Ovary (tissue), 9 donors: Measurements from ENCODE around the gene EYA4. TPM values are rescaled to one million over a fixed set of nuclear protein-coding genes. Genes with fewer than 3 reads are reported as not detected.

Experiments
- DNase-seq, 5 donors: peaks; one replicate each; pipeline ENCODE4 v3.0.0-alpha.2; 2019 to 2020
- H3K27ac ChIP-seq, 2 donors: fragments of 200-600 bp; one replicate each; pipeline versions ENCODE4 v1.5.1 to v1.8.0; 2019 to 2022
- H3K27me3 ChIP-seq: fragments of 200-600 bp; one replicate; pipeline ENCODE4 v1.8.0; 2022
- H3K36me3 ChIP-seq: fragments of 200-600 bp; sonication (generic); one replicate; pipeline ENCODE4 v1.5.1; 2019
- H3K4me1 ChIP-seq: one replicate; pipeline ENCODE4 v1.8.1; 2013; ENCODE audit warnings: mild to moderate bottlenecking, moderate library complexity; ENCODE audit not compliant: insufficient read depth
- H3K4me3 ChIP-seq: fragments of 200-600 bp; sonication (generic); one replicate; pipeline ENCODE4 v1.5.1; 2017
- H3K9me3 ChIP-seq, 2 donors: fragments of 200-600 bp in 1 of 2; sonication (generic) in 1 of 2; one replicate each; pipeline versions ENCODE4 v1.5.1 to v1.8.1; 2013 to 2019; ENCODE audit warnings: mild to moderate bottlenecking in 1 of 2, moderate library complexity in 1 of 2
- EP300 ChIP-seq: sonication (generic); formaldehyde crosslinking; IDR thresholded peaks from one replicate; pipeline ENCODE4 v1.6.1; 2017; ENCODE audit warnings: antibody characterized with exemption
- POLR2A ChIP-seq: fragments of 450-650 bp; IDR thresholded peaks from one replicate; pipeline ENCODE4 v1.6.1; 2017; ENCODE audit warnings: antibody characterized with exemption, mild to moderate bottlenecking, moderate library complexity
- WGBS, 3 donors: extraction: QIAGEN DNeasy Blood & Tissue Kit in 1 of 3; methylation state at CpG; one replicate each; pipeline versions ENCODE4 v1.1.5 to v1.1.7; 2013 to 2017; 5-methylcytosine and 5-hydroxymethylcytosine counted together
- intact Hi-C, 4 donors: fragments of 100-400 bp; cut with DNase I; formaldehyde crosslinking; loops; one replicate each; pipeline versions ENCODE4 v1.11.0 to v1.15.1; 2022 to 2023
- polyA plus RNA-seq, 2 donors: library from polyadenylated mRNA; stranded (reverse); fragments of 200-250 nt in 1 of 2; fragments of 350-450 nt in 1 of 2; fragmentation: Illumina TruSeq in 1 of 2; extraction: RNeasy Lipid Tissue Mini Kit (QIAGEN cat#74804) in 1 of 2; gene quantifications; one replicate each; pipeline ENCODE4 v1.2.3, GENCODE V29; 2013 to 2014
- total RNA-seq, 7 donors: library from RNA; depleted of rRNA in 2 of 7; stranded (reverse); fragments of >200 nt in 2 of 7; fragmentation: NEBNext Ultra II Directional in 3 of 7; extraction: Animal tissue kit (Norgen Biotek cat#: 25700) in 3 of 7; gene quantifications; one replicate each; pipeline versions ENCODE4 v1.1.0 to v1.2.4, GENCODE V29; 2016 to 2023
- TF ChIP-seq, protein P1 (sequence below), 3 donors: fragments of 450-650 bp in 2 of 3; fragments of 200-600 bp in 1 of 3; IDR thresholded peaks; one replicate each; pipeline versions ENCODE4 v1.5.1 to v1.8.0; 2016 to 2022; ENCODE audit warnings: antibody characterized with exemption in 3 of 3, mild to moderate bottlenecking in 1 of 3
- donor health status: DM: no; HTN: no; CAD: no; lungs with moderate emphysema.
- donor health status: DM: no; HTN: no; CAD: no.
- donor health status: Bipolar disorder and iron deficiency.
- donor health status: DM: yes; HTN: yes; CAD: no.
- donor health status: DM: no; HTN: no; CAD: no.
- donor health status: DM: yes; HTN: yes; CAD: no.

EYA4 gene
- total and polyA plus RNA-seq, 9 donors: 0.08 to 17.8 (median 2.0) TPM

DNA sequence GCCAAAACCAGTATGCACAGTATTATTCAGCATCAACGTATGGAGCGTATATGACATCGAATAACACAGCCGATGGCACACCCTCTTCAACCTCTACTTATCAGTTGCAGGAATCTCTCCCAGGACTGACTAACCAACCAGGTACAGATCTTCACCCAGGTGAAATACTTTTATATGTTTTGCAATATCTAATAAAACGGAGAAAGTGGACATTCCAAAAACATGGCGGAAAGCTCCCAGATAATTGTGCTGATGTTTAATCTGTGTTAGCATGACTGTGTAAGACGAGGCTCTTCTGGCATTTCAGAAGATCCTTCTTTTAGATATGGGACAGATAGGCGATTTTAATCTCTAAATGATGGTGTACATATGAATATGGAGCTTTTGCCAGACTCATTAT, 227.4 kb downstream of the EYA4 start:
- no peak for TF ChIP-seq EP300
- TF ChIP-seq, protein P1, sequence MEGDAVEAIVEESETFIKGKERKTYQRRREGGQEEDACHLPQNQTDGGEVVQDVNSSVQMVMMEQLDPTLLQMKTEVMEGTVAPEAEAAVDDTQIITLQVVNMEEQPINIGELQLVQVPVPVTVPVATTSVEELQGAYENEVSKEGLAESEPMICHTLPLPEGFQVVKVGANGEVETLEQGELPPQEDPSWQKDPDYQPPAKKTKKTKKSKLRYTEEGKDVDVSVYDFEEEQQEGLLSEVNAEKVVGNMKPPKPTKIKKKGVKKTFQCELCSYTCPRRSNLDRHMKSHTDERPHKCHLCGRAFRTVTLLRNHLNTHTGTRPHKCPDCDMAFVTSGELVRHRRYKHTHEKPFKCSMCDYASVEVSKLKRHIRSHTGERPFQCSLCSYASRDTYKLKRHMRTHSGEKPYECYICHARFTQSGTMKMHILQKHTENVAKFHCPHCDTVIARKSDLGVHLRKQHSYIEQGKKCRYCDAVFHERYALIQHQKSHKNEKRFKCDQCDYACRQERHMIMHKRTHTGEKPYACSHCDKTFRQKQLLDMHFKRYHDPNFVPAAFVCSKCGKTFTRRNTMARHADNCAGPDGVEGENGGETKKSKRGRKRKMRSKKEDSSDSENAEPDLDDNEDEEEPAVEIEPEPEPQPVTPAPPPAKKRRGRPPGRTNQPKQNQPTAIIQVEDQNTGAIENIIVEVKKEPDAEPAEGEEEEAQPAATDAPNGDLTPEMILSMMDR (IDR thresholded peaks at IDR 0.05): no peak
- TF ChIP-seq POLR2A: no peak
- DNase-seq: no peak
- H3K27ac ChIP-seq: no peak overlapping the region
- no peaks in the 10 kb centered on the region for H3K27me3 ChIP-seq
- WGBS, 3 donors: 95 to 97% (median 95%) methylated on average over 8 of the region's 8 CpGs
- no peaks in the 10 kb centered on the region for H3K9me3 ChIP-seq
- H3K36me3 ChIP-seq: no peaks in the 10 kb centered on the region
- no peaks in the 10 kb centered on the region for H3K4me1 ChIP-seq
- intact Hi-C loops: no loop called here
- H3K4me3 ChIP-seq: no peak overlapping the region

DNA sequence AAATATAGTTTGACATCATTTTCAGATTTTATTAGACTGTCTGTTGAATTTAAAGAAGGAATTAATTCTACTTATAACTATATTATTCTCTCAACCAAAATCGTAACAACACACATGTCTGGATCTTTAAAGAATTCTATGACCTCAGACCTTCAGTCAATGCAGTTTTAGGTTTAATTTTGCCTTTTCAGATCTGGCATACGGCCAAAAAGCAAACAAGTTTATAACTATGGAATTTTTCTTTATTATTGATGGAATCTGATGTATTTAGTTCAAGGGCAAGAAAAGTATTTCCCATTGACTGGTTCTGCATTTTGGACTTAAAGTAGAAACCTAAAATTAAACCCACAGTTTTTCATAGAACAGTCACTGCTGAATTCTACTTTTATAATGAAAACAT, 233.4 kb downstream of the EYA4 start:
- intact Hi-C loops: no loop called here
- no peak overlapping the region for H3K4me3 ChIP-seq
- H3K36me3 ChIP-seq: no peaks in the 10 kb centered on the region
- TF ChIP-seq EP300 (no peak), POLR2A (no peak)
- TF ChIP-seq, protein P1 (IDR thresholded peaks at IDR 0.05): no peak
- H3K27me3 ChIP-seq: no peaks in the 10 kb centered on the region
- no peak for DNase-seq
- WGBS, 3 donors: 55 to 61% (median 60%) methylated on average over 2 of the region's 2 CpGs
- no peak overlapping the region for H3K27ac ChIP-seq
- H3K4me1 ChIP-seq: no peaks in the 10 kb centered on the region
- H3K9me3 ChIP-seq: no peaks in the 10 kb centered on the region

DNA sequence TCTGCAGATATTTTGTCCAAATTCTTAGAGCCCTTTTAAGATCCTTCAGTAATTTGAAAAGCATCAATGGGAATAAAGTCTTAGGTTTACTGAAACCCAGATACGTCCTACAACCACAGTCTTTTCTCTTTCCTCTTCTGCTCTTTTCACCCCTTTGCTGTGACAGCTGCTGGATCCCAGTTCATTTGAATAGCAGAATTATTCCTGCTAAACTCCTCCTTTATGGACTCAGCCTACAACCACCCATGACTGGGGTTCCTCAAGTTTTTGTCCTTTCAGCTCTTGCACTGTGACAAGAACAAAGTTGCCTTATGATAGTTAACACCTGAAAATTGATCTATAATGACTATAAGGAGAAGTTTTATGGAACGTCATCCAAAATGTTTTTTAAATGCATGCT, 237.5 kb downstream of the EYA4 start:
- intact Hi-C loops: no loop called here

DNA sequence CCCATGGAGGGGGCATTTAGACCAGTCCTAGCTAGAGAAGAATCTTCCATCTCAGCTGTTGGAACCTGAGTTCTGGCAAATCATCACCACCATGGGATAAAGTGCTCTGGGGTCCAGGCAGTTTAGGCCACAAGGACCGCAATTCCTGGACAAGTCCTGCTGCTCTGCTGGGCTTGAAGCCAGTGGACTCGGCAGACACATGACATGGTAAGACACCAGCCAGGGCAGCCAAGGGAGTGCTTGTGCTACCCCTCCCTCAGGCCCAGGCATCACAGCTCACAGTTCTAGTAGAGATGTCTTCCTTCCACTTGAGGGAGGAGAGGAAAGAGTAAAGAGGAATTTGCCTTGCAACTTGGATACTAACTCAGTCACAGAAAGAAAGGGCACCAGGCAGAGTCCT, 246.0 kb downstream of the EYA4 start:
- Histone ChIP-seq H3K4me3 (no peak overlapping the region), H3K9me3 (no peaks in the 10 kb centered on the region), H3K27ac (no peak overlapping the region), H3K27me3 (no peaks in the 10 kb centered on the region), H3K36me3 (no peaks in the 10 kb centered on the region), H3K4me1 (no peaks in the 10 kb centered on the region)
- TF ChIP-seq POLR2A (no peak), EP300 (no peak)
- TF ChIP-seq, protein P1 (IDR thresholded peaks at IDR 0.05): no peak
- 85 to 92% (median 89%) methylated on average over 2 of the region's 2 CpGs for WGBS, 3 donors
- DNase-seq: no peak
- intact Hi-C loops: no loop called here

More for the DNA sequence above, 237.5 kb downstream of the EYA4 start:
- Histone ChIP-seq H3K27me3 (no peaks in the 10 kb centered on the region), H3K4me3 (no peak overlapping the region), H3K4me1 (no peaks in the 10 kb centered on the region), H3K9me3 (no peaks in the 10 kb centered on the region), H3K27ac (no peak overlapping the region), H3K36me3 (no peaks in the 10 kb centered on the region)
- TF ChIP-seq EP300: no peak
- no peak for TF ChIP-seq POLR2A
- TF ChIP-seq, protein P1 (IDR thresholded peaks at IDR 0.05): no peak
- 83 to 93% (median 92%) methylated on average over 2 of the region's 2 CpGs for WGBS, 3 donors
- no peak for DNase-seq
